GM23338 (cell line): ENCODE data around the gene USH1G. TPM values are rescaled to one million over a fixed set of nuclear protein-coding genes. Genes with fewer than 3 reads are reported as not detected.

Source experiments
- ATAC-seq: fragments of 200-7000 bp; cut with Tn5 transposase; 3 replicates; pipeline ENCODE4 v1.9.1; 2020
- DNase-seq: peaks from one replicate; pipeline ENCODE4 v3.0.0-alpha.2; 2015; ENCODE audit warnings: low spot score
- H2AFZ ChIP-seq: fragments of 200-600 bp; sonication (generic); 2 replicates; pipeline ENCODE4 v1.8.0; 2016; ENCODE audit warnings: antibody characterized with exemption, mild to moderate bottlenecking, moderate library complexity
- H3F3A ChIP-seq: fragments of 200-600 bp; sonication (generic); replicated peaks from 2 replicates; pipeline ENCODE4 v1.8.0; 2017; ENCODE audit warnings: antibody characterized with exemption, mixed run types, low read depth
- H3K27ac ChIP-seq: fragments of 200-600 bp; sonication (generic); 2 replicates; pipeline ENCODE4 v1.6.1; 2016; ENCODE audit warnings: low read depth
- H3K27me3 ChIP-seq: fragments of 200-600 bp; sonication (generic); 2 replicates; pipeline ENCODE4 v1.8.0; 2016; ENCODE audit warnings: mild to moderate bottlenecking, mixed run types, moderate library complexity; ENCODE audit not compliant: insufficient read depth
- H3K36me3 ChIP-seq: fragments of 200-600 bp; sonication (generic); 2 replicates; pipeline ENCODE4 v1.8.0; 2016; ENCODE audit warnings: mild to moderate bottlenecking; ENCODE audit not compliant: insufficient read depth
- H3K4me1 ChIP-seq: fragments of 200-600 bp; sonication (generic); 2 replicates; pipeline ENCODE4 v1.8.0; 2016; ENCODE audit warnings: mild to moderate bottlenecking, moderate library complexity; ENCODE audit not compliant: insufficient read depth
- H3K4me2 ChIP-seq: fragments of 200-600 bp; sonication (generic); 2 replicates; pipeline ENCODE4 v1.7.1; 2017; ENCODE audit warnings: mixed run types
- H3K4me3 ChIP-seq: fragments of 200-600 bp; sonication (generic); 2 replicates; pipeline ENCODE4 v1.6.1; 2016; ENCODE audit warnings: mixed run types
- H3K79me2 ChIP-seq: fragments of 200-600 bp; sonication (generic); replicated peaks from 2 replicates; pipeline ENCODE4 v1.8.0; 2017; ENCODE audit warnings: mild to moderate bottlenecking; ENCODE audit not compliant: insufficient read depth
- H3K9me2 ChIP-seq: fragments of 200-600 bp; sonication (generic); 2 replicates; pipeline ENCODE4 v1.8.0; 2017; ENCODE audit not compliant: insufficient read depth
- H4K20me1 ChIP-seq: fragments of 200-600 bp; sonication (generic); replicated peaks from 2 replicates; pipeline ENCODE4 v1.8.0; 2017; ENCODE audit warnings: mild to moderate bottlenecking; ENCODE audit not compliant: insufficient read depth
- H3K27ac Mint-ChIP-seq: 2 replicates; pipeline ENCODE4 v1.8.0; 2020; ENCODE audit warnings: inconsistent platforms, mild to moderate bottlenecking, moderate library complexity, mixed read lengths
- H3K27me3 Mint-ChIP-seq: 3 replicates; pipeline ENCODE4 v1.8.0; 2022; ENCODE audit warnings: low read depth, mild to moderate bottlenecking, moderate library complexity, mixed read lengths, inconsistent platforms; ENCODE audit not compliant: insufficient read depth, poor library complexity
- H3K36me3 Mint-ChIP-seq: 3 replicates; pipeline ENCODE4 v1.8.0; 2021; ENCODE audit warnings: low read depth, mild to moderate bottlenecking, inconsistent platforms, moderate library complexity, mixed read lengths
- H3K4me1 Mint-ChIP-seq: 3 replicates; pipeline ENCODE4 v1.8.0; 2020; ENCODE audit warnings: mild to moderate bottlenecking, inconsistent platforms, mixed read lengths
- H3K4me3 Mint-ChIP-seq: 3 replicates; pipeline ENCODE4 v1.8.0; 2021; ENCODE audit warnings: moderate library complexity, mild to moderate bottlenecking, inconsistent platforms, mixed read lengths
- H3K9me3 Mint-ChIP-seq: 3 replicates; pipeline ENCODE4 v1.8.0; 2020; ENCODE audit warnings: moderate library complexity, mild to moderate bottlenecking, inconsistent platforms, mixed read lengths
- CREB1 ChIP-seq: fragments of 250-450 bp; sonication (Bioruptor Pico); IDR thresholded peaks from 2 replicates; pipeline ENCODE4 v1.5.0; 2020; ENCODE audit warnings: low read depth, mild to moderate bottlenecking, moderate library complexity
- EZH2 ChIP-seq: fragments of 200-600 bp; sonication (generic); IDR thresholded peaks from one replicate; pipeline ENCODE4 v1.8.0; 2017; ENCODE audit warnings: antibody characterized with exemption, mild to moderate bottlenecking, low read depth; ENCODE audit not compliant: unreplicated experiment
- EZH2phosphoT487 ChIP-seq: fragments of 200-600 bp; sonication (generic); IDR thresholded peaks from one replicate; pipeline ENCODE4 v1.8.1; 2018; ENCODE audit warnings: antibody characterized with exemption; ENCODE audit not compliant: unreplicated experiment
- JUNB ChIP-seq: IDR thresholded peaks from one replicate; pipeline ENCODE4 v1.6.1; 2016; ENCODE audit warnings: antibody characterized with exemption; ENCODE audit not compliant: unreplicated experiment
- NANOG ChIP-seq: IDR thresholded peaks from 2 replicates; pipeline ENCODE4 v1.6.1; 2016; ENCODE audit warnings: antibody characterized with exemption, borderline replicate concordance
- POLR2AphosphoS5 ChIP-seq: IDR thresholded peaks from 2 replicates; pipeline ENCODE4 v1.6.1; 2016; ENCODE audit warnings: antibody characterized with exemption, low read depth
- STAT1 ChIP-seq: IDR thresholded peaks from one replicate; pipeline ENCODE4 v1.6.1; 2016; ENCODE audit warnings: antibody characterized with exemption; ENCODE audit not compliant: unreplicated experiment
- ZNF114 ChIP-seq: fragments of 250-450 bp; sonication (Bioruptor Pico); IDR thresholded peaks from 2 replicates; pipeline ENCODE4 v1.5.0; 2020; ENCODE audit warnings: mild to moderate bottlenecking, moderate library complexity
- ZNF331 ChIP-seq: fragments of 250-450 bp; sonication (Bioruptor Pico); IDR thresholded peaks from 2 replicates; pipeline ENCODE4 v1.5.0; 2020; ENCODE audit warnings: low read depth, mild to moderate bottlenecking, moderate library complexity
- polyA plus RNA-seq: library from polyadenylated mRNA; unstranded; fragments of >200 nt; fragmentation: Nextera tagmentation; extraction: Ambion mirVana; gene quantifications from 2 replicates; pipeline ENCODE4 v1.2.1, GENCODE V29; 2016
- total RNA-seq: library from RNA; depleted of rRNA; stranded (reverse); fragments of >200 nt; shearing (Covaris generic); gene quantifications from 2 replicates; pipeline ENCODE4 v1.2.3, GENCODE V29; 2014
- TF ChIP-seq, protein P1 (sequence below): fragments of 250-450 bp; sonication (Bioruptor Pico); IDR thresholded peaks from 2 replicates; pipeline ENCODE4 v1.5.0; 2020; ENCODE audit warnings: mild to moderate bottlenecking, moderate library complexity
- TF ChIP-seq, protein P2 (sequence below): IDR thresholded peaks from one replicate; pipeline ENCODE4 v1.6.1; 2018; ENCODE audit warnings: antibody characterized with exemption; ENCODE audit not compliant: unreplicated experiment

The USH1G gene
- total and polyA plus RNA-seq, 2 experiments from 2014 or later = 0.34 to 1.7 TPM

DNA sequence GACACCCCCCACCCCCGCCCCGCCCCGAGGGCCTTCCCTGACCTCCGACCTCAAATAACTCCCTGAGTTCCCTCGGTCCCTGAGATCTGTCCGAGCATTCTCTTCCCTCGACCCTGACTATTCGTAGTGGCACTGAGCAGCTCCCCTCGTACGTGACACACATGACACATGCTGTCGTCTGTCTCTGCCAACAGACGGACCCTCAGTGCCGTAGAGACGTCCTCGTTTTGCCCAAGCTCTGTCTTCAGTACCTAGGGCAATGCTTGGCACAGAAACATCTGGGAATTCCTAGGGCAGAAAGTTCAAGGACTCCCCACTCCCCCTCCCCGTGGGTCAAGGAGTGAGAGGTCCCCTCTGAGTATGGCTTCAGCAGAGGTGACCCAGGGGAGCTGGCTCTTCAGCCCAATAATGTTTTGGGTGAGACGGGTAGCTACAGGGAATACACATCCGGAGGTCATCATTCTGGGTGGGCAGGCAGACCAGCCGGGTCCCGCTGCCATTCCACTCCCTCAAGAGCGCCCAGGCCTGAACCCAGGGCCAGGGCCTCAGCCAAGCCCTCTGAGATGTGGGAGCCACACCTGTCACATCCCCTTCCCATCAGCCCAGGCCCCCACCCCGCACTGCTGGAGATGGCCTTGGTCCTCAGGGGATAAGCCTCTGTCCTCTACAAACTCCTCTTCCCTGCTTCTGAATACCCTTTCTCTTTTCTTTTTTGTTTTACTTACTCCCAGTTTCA, 29.0 kb downstream of the USH1G start (continued):
- TF ChIP-seq ZNF331 (CRISPR knock-in tag) (no peak), EZH2phosphoT487 (no peak), STAT1 (no peak), POLR2AphosphoS5 (no peak), CREB1 (no peak), JUNB (no peak)
- TF ChIP-seq, protein P1, sequence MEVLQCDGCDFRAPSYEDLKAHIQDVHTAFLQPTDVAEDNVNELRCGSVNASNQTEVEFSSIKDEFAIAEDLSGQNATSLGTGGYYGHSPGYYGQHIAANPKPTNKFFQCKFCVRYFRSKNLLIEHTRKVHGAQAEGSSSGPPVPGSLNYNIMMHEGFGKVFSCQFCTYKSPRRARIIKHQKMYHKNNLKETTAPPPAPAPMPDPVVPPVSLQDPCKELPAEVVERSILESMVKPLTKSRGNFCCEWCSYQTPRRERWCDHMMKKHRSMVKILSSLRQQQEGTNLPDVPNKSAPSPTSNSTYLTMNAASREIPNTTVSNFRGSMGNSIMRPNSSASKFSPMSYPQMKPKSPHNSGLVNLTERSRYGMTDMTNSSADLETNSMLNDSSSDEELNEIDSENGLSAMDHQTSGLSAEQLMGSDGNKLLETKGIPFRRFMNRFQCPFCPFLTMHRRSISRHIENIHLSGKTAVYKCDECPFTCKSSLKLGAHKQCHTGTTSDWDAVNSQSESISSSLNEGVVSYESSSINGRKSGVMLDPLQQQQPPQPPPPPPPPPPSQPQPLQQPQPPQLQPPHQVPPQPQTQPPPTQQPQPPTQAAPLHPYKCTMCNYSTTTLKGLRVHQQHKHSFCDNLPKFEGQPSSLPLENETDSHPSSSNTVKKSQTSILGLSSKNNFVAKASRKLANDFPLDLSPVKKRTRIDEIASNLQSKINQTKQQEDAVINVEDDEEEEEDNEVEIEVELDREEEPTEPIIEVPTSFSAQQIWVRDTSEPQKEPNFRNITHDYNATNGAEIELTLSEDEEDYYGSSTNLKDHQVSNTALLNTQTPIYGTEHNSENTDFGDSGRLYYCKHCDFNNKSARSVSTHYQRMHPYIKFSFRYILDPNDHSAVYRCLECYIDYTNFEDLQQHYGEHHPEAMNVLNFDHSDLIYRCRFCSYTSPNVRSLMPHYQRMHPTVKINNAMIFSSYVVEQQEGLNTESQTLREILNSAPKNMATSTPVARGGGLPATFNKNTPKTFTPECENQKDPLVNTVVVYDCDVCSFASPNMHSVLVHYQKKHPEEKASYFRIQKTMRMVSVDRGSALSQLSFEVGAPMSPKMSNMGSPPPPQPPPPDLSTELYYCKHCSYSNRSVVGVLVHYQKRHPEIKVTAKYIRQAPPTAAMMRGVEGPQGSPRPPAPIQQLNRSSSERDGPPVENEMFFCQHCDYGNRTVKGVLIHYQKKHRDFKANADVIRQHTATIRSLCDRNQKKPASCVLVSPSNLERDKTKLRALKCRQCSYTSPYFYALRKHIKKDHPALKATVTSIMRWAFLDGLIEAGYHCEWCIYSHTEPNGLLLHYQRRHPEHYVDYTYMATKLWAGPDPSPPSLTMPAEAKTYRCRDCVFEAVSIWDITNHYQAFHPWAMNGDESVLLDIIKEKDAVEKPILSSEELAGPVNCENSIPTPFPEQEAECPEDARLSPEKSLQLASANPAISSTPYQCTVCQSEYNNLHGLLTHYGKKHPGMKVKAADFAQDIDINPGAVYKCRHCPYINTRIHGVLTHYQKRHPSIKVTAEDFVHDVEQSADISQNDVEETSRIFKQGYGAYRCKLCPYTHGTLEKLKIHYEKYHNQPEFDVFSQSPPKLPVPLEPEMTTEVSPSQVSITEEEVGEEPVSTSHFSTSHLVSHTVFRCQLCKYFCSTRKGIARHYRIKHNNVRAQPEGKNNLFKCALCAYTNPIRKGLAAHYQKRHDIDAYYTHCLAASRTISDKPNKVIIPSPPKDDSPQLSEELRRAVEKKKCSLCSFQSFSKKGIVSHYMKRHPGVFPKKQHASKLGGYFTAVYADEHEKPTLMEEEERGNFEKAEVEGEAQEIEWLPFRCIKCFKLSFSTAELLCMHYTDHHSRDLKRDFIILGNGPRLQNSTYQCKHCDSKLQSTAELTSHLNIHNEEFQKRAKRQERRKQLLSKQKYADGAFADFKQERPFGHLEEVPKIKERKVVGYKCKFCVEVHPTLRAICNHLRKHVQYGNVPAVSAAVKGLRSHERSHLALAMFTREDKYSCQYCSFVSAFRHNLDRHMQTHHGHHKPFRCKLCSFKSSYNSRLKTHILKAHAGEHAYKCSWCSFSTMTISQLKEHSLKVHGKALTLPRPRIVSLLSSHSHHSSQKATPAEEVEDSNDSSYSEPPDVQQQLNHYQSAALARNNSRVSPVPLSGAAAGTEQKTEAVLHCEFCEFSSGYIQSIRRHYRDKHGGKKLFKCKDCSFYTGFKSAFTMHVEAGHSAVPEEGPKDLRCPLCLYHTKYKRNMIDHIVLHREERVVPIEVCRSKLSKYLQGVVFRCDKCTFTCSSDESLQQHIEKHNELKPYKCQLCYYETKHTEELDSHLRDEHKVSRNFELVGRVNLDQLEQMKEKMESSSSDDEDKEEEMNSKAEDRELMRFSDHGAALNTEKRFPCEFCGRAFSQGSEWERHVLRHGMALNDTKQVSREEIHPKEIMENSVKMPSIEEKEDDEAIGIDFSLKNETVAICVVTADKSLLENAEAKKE (CRISPR knock-in tag) = no peak

DNA sequence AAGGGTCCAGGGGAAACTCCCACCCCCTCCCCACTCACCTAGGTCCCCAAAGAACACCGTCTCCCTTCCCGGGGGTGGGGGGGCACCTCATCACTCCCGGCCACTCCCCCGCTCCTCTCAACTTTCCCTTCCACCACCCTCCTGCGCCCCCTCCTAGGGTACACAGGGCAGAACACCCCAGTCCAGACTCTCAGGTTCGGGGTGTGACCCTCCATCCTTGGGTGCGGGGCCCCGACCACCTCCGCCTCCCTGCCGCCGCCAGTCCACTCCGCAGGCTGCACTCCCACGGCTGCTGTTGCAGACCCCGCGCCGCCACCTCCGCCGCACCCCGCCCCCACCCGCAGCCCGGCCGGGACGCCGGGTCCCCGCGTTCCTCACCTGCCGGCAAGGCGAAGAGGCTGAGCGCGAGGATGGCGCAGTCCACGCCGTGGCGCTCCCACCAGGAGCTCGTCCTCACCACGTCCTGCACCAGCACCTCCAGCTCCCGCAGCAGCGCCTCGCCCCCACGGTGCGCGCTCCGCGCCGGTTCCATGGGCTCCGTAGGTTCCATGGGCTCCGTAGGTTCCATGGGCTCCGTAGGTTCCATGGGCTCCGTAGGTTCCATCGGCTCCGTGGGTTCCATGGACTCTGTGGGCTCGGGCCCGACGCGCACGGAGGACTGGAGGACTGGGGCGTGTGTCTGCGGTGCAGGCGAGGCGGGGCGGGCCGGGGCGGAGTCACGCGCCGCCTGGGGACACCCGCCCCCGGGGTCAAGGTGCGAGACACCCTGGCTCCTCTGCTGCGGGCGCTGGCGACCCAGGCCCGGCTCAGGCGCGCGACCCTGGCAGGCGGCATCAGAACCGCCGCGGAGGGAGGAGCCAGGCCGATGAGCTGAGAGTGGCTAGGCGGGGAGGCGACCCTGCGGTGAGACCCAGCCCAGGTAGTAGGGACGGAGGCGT, 29.8 kb downstream of the USH1G start, which contains the start of gene FADS6:
TSS of gene FADS6 (minus strand) at position 660 of the 938 bp plus-strand sequence. CDS start at position 622, 38 bp downstream.
- Histone ChIP-seq H3K4me3 (peak within 1 kb of the TSS; percentile 76), H3K9me2 (no peaks in the 10 kb centered on the region), H3K27ac (no peak within 1 kb of the TSS), H3K27me3 (peaks cover 65% of the 10 kb centered on the region), H3K4me2 (peak within 1 kb of the TSS; percentile 92), H3K36me3 (no peaks in the 10 kb centered on the region), H3K79me2 (no peaks in the 10 kb centered on the region), H3F3A (no peaks in the 10 kb centered on the region), H2AFZ (peak within 1 kb of the TSS; percentile 94), H3K4me1 (0 out of 2 replicates have a peak, but pooled peaks cover 3% of the 10 kb centered on the region), H4K20me1 (no peaks in the 10 kb centered on the region)
- DNase-seq (peak; percentile 45), ATAC-seq (peak; percentile 79)
- H3K36me3 Mint-ChIP-seq = no peaks in the 10 kb centered on the region
- H3K9me3 Mint-ChIP-seq = no peaks in the 10 kb centered on the region
- peak within 1 kb of the TSS; percentile 72 for H3K4me3 Mint-ChIP-seq
- H3K4me1 Mint-ChIP-seq = peaks cover 13% of the 10 kb centered on the region; the same call in 2 of the 3 replicates
- H3K27ac Mint-ChIP-seq = no peak within 1 kb of the TSS
- H3K27me3 Mint-ChIP-seq = peaks cover 50% of the 10 kb centered on the region
- TF ChIP-seq JUNB = no peak
- no peak for TF ChIP-seq ZNF114 (CRISPR knock-in tag)
- TF ChIP-seq NANOG = no peak
- TF ChIP-seq, protein P2, sequence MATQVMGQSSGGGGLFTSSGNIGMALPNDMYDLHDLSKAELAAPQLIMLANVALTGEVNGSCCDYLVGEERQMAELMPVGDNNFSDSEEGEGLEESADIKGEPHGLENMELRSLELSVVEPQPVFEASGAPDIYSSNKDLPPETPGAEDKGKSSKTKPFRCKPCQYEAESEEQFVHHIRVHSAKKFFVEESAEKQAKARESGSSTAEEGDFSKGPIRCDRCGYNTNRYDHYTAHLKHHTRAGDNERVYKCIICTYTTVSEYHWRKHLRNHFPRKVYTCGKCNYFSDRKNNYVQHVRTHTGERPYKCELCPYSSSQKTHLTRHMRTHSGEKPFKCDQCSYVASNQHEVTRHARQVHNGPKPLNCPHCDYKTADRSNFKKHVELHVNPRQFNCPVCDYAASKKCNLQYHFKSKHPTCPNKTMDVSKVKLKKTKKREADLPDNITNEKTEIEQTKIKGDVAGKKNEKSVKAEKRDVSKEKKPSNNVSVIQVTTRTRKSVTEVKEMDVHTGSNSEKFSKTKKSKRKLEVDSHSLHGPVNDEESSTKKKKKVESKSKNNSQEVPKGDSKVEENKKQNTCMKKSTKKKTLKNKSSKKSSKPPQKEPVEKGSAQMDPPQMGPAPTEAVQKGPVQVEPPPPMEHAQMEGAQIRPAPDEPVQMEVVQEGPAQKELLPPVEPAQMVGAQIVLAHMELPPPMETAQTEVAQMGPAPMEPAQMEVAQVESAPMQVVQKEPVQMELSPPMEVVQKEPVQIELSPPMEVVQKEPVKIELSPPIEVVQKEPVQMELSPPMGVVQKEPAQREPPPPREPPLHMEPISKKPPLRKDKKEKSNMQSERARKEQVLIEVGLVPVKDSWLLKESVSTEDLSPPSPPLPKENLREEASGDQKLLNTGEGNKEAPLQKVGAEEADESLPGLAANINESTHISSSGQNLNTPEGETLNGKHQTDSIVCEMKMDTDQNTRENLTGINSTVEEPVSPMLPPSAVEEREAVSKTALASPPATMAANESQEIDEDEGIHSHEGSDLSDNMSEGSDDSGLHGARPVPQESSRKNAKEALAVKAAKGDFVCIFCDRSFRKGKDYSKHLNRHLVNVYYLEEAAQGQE = no peak
- no peak for TF ChIP-seq CREB1
- no peak for TF ChIP-seq EZH2
- no peak for TF ChIP-seq ZNF331 (CRISPR knock-in tag)
